K562 (cell line): ENCODE data around the gene DGCR8. TPM values are rescaled to one million over a fixed set of nuclear protein-coding genes. Genes with fewer than 3 reads are reported as not detected.

ENCODE experiments used
- BCL6 ChIP-seq: fragments of 250-450 bp; sonication (Bioruptor Pico); IDR thresholded peaks from 2 replicates; pipeline ENCODE4 v1.4.0; 2020
- BRF1 ChIP-seq: IDR thresholded peaks from 3 replicates; pipeline ENCODE4 v1.6.1; 2011; ENCODE audit warnings: borderline replicate concordance, mild to moderate bottlenecking; ENCODE audit not compliant: insufficient read length; ENCODE audit errors: extremely low read depth
- CBFA2T3 ChIP-seq: fragments of 450-650 bp; IDR thresholded peaks from 2 replicates; pipeline ENCODE4 v1.6.1; 2017
- CHCHD3 ChIP-seq: fragments of 250-450 bp; sonication (Bioruptor Pico); IDR thresholded peaks from 2 replicates; pipeline ENCODE4 v2.1.2; 2022; ENCODE audit warnings: mild to moderate bottlenecking
- HDAC6 ChIP-seq: IDR thresholded peaks from 2 replicates; pipeline ENCODE4 v1.6.1; 2012; ENCODE audit warnings: low read depth, mild to moderate bottlenecking, control low read depth, inconsistent platforms, low read length, moderate library complexity
- MTA3 ChIP-seq: fragments of 450-650 bp; formaldehyde crosslinking; IDR thresholded peaks from 2 replicates; pipeline ENCODE4 v1.6.1; 2017; ENCODE audit warnings: mild to moderate bottlenecking, borderline replicate concordance
- NEUROD1 ChIP-seq: fragments of 150-350 bp; IDR thresholded peaks from 2 replicates; pipeline ENCODE4 v1.6.1; 2014; ENCODE audit warnings: borderline replicate concordance, low read length, low read depth; ENCODE audit not compliant: partially characterized antibody
- POLR2G ChIP-seq: fragments of 200-400 bp; formaldehyde crosslinking; IDR thresholded peaks from 2 replicates; pipeline ENCODE4 v1.6.1; 2017; ENCODE audit warnings: low read depth, mild to moderate bottlenecking, antibody characterized with exemption, low read length, moderate library complexity
- RAD21 ChIP-seq, 2 experiments: fragments of 250-450 bp in 1 of 2; fragments of 450-650 bp in 1 of 2; sonication (Bioruptor Pico) in 1 of 2; formaldehyde crosslinking in 1 of 2; IDR thresholded peaks in 1 of 2; conservative IDR thresholded peaks in 1 of 2; 2 replicates each; pipeline versions ENCODE4 v1.4.0 to v1.8.0; 2020 to 2022; ENCODE audit warnings: mild to moderate bottlenecking in 2 of 2, moderate library complexity in 1 of 2
- SMARCA5 ChIP-seq: fragments of 450-650 bp; IDR thresholded peaks from 2 replicates; pipeline ENCODE4 v1.6.1; 2016
- TAF9B ChIP-seq: fragments of 450-650 bp; IDR thresholded peaks from 2 replicates; pipeline ENCODE4 v1.6.1; 2018; ENCODE audit warnings: mild to moderate bottlenecking; ENCODE audit not compliant: partially characterized antibody
- TAL1 ChIP-seq: fragments of 450-650 bp; IDR thresholded peaks from 2 replicates; pipeline ENCODE4 v1.6.1; 2016; ENCODE audit warnings: mild to moderate bottlenecking
- THRB ChIP-seq: fragments of 450-650 bp; formaldehyde crosslinking; conservative IDR thresholded peaks from 2 replicates; pipeline ENCODE4 v1.4.0; 2022; ENCODE audit warnings: mild to moderate bottlenecking, missing genetic modification characterization
- TRIM28 ChIP-seq: fragments of 450-650 bp; IDR thresholded peaks from 2 replicates; pipeline ENCODE4 v1.6.1; 2017
- ZNF717 ChIP-seq: fragments of 250-450 bp; sonication (Bioruptor Pico); IDR thresholded peaks from 2 replicates; pipeline ENCODE4 v1.5.0; 2021
- polyA plus RNA-seq, 8 experiments: library from polyadenylated mRNA; depleted of rRNA in 4 of 8; stranded (reverse) in 5 of 8; unstranded in 3 of 8; fragments of >200 nt; fragmentation: Nextera tagmentation in 2 of 8; fragmentation: Illumina TruSeq in 1 of 8; extraction: Ambion mirVana in 2 of 8; extraction: Trizol in 1 of 8; gene quantifications; 2 replicates each; pipeline versions ENCODE4 v1.2.1 to v1.2.3, GENCODE V29; 2011 to 2014; ENCODE audit warnings: inconsistent platforms in 1 of 8, missing spikeins in 1 of 8
- total RNA-seq, 7 experiments: library from RNA; depleted of rRNA in 6 of 7; stranded (reverse); fragments of >200 nt in 6 of 7; fragmentation: Illumina TruSeq in 2 of 7; extraction: Trizol in 2 of 7; gene quantifications; 2 replicates each; pipeline versions ENCODE4 v1.2.1 to v1.2.3, GENCODE V29; 2011 to 2021; ENCODE audit warnings: low replicate concordance in 1 of 7
- TF ChIP-seq, protein P1 (sequence below): sonication (generic); formaldehyde crosslinking; IDR thresholded peaks from 2 replicates; pipeline ENCODE4 v1.8.1; 2023; ENCODE audit warnings: mild to moderate bottlenecking, missing genetic modification reagents
- TF ChIP-seq, protein P2 (sequence below), 2 experiments: fragments of 450-650 bp in 1 of 2; sonication (generic) in 1 of 2; formaldehyde crosslinking in 1 of 2; IDR thresholded peaks in 1 of 2; conservative IDR thresholded peaks in 1 of 2; 2 replicates each; pipeline versions ENCODE4 v1.6.1 to v1.8.1; 2016 to 2023; ENCODE audit warnings: mild to moderate bottlenecking in 2 of 2, moderate library complexity in 2 of 2, inconsistent platforms in 1 of 2, missing genetic modification reagents in 1 of 2
- TF ChIP-seq, protein P3 (sequence below): sonication (generic); formaldehyde crosslinking; IDR thresholded peaks from 2 replicates; pipeline ENCODE4 v1.8.1; 2023; ENCODE audit warnings: mild to moderate bottlenecking, missing genetic modification reagents
- TF ChIP-seq, protein P4 (sequence below), 2 experiments: IDR thresholded peaks; 2 replicates each; pipeline ENCODE4 v1.6.1; 2011; ENCODE audit warnings: borderline replicate concordance in 1 of 2, control low read depth in 1 of 2, low read depth in 1 of 2, low read length in 1 of 2, mild to moderate bottlenecking in 1 of 2, mixed read lengths in 1 of 2, moderate library complexity in 1 of 2; ENCODE audit not compliant: insufficient read depth in 1 of 2, insufficient read length in 1 of 2, poor library complexity in 1 of 2, severe bottlenecking in 1 of 2; ENCODE audit errors: extremely low read depth in 1 of 2

DGCR8 gene
- total and polyA plus RNA-seq, 9 of the 15 experiments (the other 6 are each of a cell fraction or from before 2014, with no cell fraction given), result 5.9 to 144 (median 80.1) TPM

- TF ChIP-seq, protein P1, sequence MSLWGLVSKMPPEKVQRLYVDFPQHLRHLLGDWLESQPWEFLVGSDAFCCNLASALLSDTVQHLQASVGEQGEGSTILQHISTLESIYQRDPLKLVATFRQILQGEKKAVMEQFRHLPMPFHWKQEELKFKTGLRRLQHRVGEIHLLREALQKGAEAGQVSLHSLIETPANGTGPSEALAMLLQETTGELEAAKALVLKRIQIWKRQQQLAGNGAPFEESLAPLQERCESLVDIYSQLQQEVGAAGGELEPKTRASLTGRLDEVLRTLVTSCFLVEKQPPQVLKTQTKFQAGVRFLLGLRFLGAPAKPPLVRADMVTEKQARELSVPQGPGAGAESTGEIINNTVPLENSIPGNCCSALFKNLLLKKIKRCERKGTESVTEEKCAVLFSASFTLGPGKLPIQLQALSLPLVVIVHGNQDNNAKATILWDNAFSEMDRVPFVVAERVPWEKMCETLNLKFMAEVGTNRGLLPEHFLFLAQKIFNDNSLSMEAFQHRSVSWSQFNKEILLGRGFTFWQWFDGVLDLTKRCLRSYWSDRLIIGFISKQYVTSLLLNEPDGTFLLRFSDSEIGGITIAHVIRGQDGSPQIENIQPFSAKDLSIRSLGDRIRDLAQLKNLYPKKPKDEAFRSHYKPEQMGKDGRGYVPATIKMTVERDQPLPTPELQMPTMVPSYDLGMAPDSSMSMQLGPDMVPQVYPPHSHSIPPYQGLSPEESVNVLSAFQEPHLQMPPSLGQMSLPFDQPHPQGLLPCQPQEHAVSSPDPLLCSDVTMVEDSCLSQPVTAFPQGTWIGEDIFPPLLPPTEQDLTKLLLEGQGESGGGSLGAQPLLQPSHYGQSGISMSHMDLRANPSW (CRISPR knock-in tag), result no peak
- TF ChIP-seq TAL1 (no peak), ZNF717 (CRISPR knock-in tag) (no peak; the same call in 1 of the 2 replicates), BRF1 (no peak), THRB (CRISPR knock-in tag) (peak; percentile 79; the same call in 1 of the 2 replicates), NEUROD1 (peak; percentile 42), CHCHD3 (CRISPR knock-in tag) (no peak), RAD21 (CRISPR knock-in tag; conservative IDR thresholded peaks at IDR 0.05 in 1 of 2, IDR thresholded peaks at IDR 0.05 in 1 of 2) (peak; percentile 98 to 100), SMARCA5 (no peak), HDAC6 (peak; percentile 41; the same call in 1 of the 2 replicates), CBFA2T3 (no peak), TAF9B (no peak), MTA3 (peak; percentile 64; the same call in 1 of the 2 replicates), BCL6 (CRISPR knock-in tag) (no peak), POLR2G (peak; percentile 91), TRIM28 (no peak)
- TF ChIP-seq, protein P2, sequence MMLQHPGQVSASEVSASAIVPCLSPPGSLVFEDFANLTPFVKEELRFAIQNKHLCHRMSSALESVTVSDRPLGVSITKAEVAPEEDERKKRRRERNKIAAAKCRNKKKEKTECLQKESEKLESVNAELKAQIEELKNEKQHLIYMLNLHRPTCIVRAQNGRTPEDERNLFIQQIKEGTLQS (IDR thresholded peaks at IDR 0.05), result no peak
- TF ChIP-seq, protein P2 (CRISPR knock-in tag; conservative IDR thresholded peaks at IDR 0.05), result peak; percentile 83; the same call in 1 of the 2 replicates
- TF ChIP-seq, protein P3, sequence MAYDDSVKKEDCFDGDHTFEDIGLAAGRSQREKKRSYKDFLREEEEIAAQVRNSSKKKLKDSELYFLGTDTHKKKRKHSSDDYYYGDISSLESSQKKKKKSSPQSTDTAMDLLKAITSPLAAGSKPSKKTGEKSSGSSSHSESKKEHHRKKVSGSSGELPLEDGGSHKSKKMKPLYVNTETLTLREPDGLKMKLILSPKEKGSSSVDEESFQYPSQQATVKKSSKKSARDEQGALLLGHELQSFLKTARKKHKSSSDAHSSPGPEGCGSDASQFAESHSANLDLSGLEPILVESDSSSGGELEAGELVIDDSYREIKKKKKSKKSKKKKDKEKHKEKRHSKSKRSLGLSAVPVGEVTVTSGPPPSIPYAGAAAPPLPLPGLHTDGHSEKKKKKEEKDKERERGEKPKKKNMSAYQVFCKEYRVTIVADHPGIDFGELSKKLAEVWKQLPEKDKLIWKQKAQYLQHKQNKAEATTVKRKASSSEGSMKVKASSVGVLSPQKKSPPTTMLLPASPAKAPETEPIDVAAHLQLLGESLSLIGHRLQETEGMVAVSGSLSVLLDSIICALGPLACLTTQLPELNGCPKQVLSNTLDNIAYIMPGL (CRISPR knock-in tag), result peak; percentile 85; the same call in 1 of the 2 replicates
- TF ChIP-seq, protein P4, sequence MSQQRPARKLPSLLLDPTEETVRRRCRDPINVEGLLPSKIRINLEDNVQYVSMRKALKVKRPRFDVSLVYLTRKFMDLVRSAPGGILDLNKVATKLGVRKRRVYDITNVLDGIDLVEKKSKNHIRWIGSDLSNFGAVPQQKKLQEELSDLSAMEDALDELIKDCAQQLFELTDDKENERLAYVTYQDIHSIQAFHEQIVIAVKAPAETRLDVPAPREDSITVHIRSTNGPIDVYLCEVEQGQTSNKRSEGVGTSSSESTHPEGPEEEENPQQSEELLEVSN (IDR thresholded peaks at IDR 0.05; ENCODE audit: borderline replicate concordance in 1 of 2, extremely low read depth in 1 of 2, insufficient read depth in 1 of 2, insufficient read length in 1 of 2, low read depth in 1 of 2, low read length in 1 of 2, poor library complexity in 1 of 2, severe bottlenecking in 1 of 2), result peak in 1 of 2 experiments; percentile 18
These were observed 49.1 kb downstream of the DGCR8 start (continued) for GRCh38 chr22:20128902-20129746.
